NCI-H510A (cell line): Measurements from ENCODE around the gene TRMT44.

ENCODE experiments used
- DNase-seq: peaks from one replicate; lab custom pipeline; 2025; lab: John Stamatoyannopoulos, UW

Gene TRMT44

GRCh38 chr4:8493484-8493883 lies 52.9 kb downstream of the TRMT44 start:
- DNase-seq = no peak

- DNase-seq = no peak
Observed at GRCh38 chr4:8494218-8494617, 53.6 kb downstream of the TRMT44 start.

GRCh38 chr4:8494983-8495548 lies 54.5 kb downstream of the TRMT44 start:
- DNase-seq = no peak

- DNase-seq = no peak
Observed at GRCh38 chr4:8495803-8496202, 55.2 kb downstream of the TRMT44 start.

- DNase-seq = no peak
Observed at GRCh38 chr4:8497762-8498161, 57.2 kb downstream of the TRMT44 start.

- no peak for DNase-seq
Observed at GRCh38 chr4:8500966-8501365, 60.4 kb downstream of the TRMT44 start.

- DNase-seq = no peak
Observed at GRCh38 chr4:8501781-8502180, 61.2 kb downstream of the TRMT44 start.

GRCh38 chr4:8502371-8502770 lies 61.8 kb downstream of the TRMT44 start:
- DNase-seq = no peak

- DNase-seq = no peak
Observed at GRCh38 chr4:8502836-8503585, 62.4 kb downstream of the TRMT44 start.

GRCh38 chr4:8503801-8504200 lies 63.2 kb downstream of the TRMT44 start:
- DNase-seq = no peak

- DNase-seq = no peak
Observed at GRCh38 chr4:8504279-8505007, 63.9 kb downstream of the TRMT44 start.

GRCh38 chr4:8505229-8505628 lies 64.7 kb downstream of the TRMT44 start:
- DNase-seq = no peak

GRCh38 chr4:8506006-8506372 lies 65.4 kb downstream of the TRMT44 start:
- no peak for DNase-seq

GRCh38 chr4:8506373-8507195 lies 66.0 kb downstream of the TRMT44 start:
- no peak for DNase-seq

- DNase-seq = no peak
Observed at GRCh38 chr4:8507196-8507570, 66.6 kb downstream of the TRMT44 start.

GRCh38 chr4:8507624-8508023 lies 67.0 kb downstream of the TRMT44 start:
- DNase-seq = no peak

GRCh38 chr4:8508266-8508665 lies 67.7 kb downstream of the TRMT44 start:
- DNase-seq = no peak

GRCh38 chr4:8508740-8509139 lies 68.2 kb downstream of the TRMT44 start:
- DNase-seq = no peak

GRCh38 chr4:8509311-8509950 lies 68.9 kb downstream of the TRMT44 start:
- DNase-seq = no peak

GRCh38 chr4:8510191-8510590 lies 69.6 kb downstream of the TRMT44 start:
- DNase-seq = no peak

GRCh38 chr4:8510611-8511285 lies 70.2 kb downstream of the TRMT44 start:
- no peak for DNase-seq
